SK-N-MC (cell line): ENCODE measurements around the gene CCDC102A.

Experiments
- DNase-seq: peaks from one replicate; pipeline ENCODE4 v3.0.0-alpha.2; 2011; ENCODE audit warnings: low read depth, low spot score
- H3K27ac ChIP-seq: fragments of 200-600 bp; sonication (generic); 2 replicates; pipeline ENCODE4 v1.5.1; 2016; ENCODE audit warnings: mixed run types
- H3K36me3 ChIP-seq: fragments of 200-600 bp; sonication (generic); 2 replicates; pipeline ENCODE4 v1.6.1; 2017; ENCODE audit warnings: antibody characterized with exemption, low read length, mixed read lengths; ENCODE audit not compliant: insufficient read depth
- H3K4me3 ChIP-seq: fragments of 200-600 bp; sonication (generic); 2 replicates; pipeline ENCODE4 v1.5.1; 2016
- H3K9ac ChIP-seq: fragments of 200-600 bp; sonication (generic); 2 replicates; pipeline ENCODE4 v1.8.0; 2017; ENCODE audit warnings: mixed run types, mixed read lengths; ENCODE audit not compliant: insufficient read length
- H3K9me3 ChIP-seq: fragments of 200-600 bp; sonication (generic); 2 replicates; pipeline ENCODE4 v1.6.1; 2017; ENCODE audit warnings: low read depth, mild to moderate bottlenecking, antibody characterized with exemption, low read length, moderate library complexity, mixed read lengths
- EZH2 ChIP-seq: fragments of 200-600 bp; sonication (generic); IDR thresholded peaks from one replicate; pipeline ENCODE4 v1.6.1; 2017; ENCODE audit warnings: antibody characterized with exemption
- FOXP2 ChIP-seq: optimal IDR thresholded peaks from 2 replicates; pipeline ENCODE3; 2011; ENCODE audit warnings: mild to moderate bottlenecking, moderate library complexity; ENCODE audit not compliant: insufficient read depth; ENCODE audit errors: extremely low read length, control extremely low read depth
- POLR2AphosphoS5 ChIP-seq: IDR thresholded peaks from 2 replicates; pipeline ENCODE4 v1.6.1; 2012; ENCODE audit warnings: mild to moderate bottlenecking, low read depth, low read length, borderline replicate concordance

CCDC102A gene

DNA sequence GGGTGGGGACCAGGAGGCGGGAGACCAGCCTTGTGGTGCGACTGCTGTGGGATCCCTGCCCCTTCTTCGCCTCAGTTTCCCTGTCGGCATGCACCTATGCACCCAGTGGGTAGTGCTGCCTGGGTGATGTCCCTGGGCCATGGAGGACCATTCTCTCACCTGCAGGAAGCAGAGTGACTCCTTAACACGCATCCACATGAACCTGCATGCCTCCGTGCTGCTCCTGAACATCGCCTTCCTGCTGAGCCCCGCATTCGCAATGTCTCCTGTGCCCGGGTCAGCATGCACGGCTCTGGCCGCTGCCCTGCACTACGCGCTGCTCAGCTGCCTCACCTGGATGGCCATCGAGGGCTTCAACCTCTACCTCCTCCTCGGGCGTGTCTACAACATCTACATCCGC is 31.3 kb upstream of the CCDC102A start:
- H3K9me3 ChIP-seq = no peaks in the 10 kb centered on the region
- TF ChIP-seq POLR2AphosphoS5 = no peak
- TF ChIP-seq EZH2 = no peak
- no peak for TF ChIP-seq FOXP2

DNA sequence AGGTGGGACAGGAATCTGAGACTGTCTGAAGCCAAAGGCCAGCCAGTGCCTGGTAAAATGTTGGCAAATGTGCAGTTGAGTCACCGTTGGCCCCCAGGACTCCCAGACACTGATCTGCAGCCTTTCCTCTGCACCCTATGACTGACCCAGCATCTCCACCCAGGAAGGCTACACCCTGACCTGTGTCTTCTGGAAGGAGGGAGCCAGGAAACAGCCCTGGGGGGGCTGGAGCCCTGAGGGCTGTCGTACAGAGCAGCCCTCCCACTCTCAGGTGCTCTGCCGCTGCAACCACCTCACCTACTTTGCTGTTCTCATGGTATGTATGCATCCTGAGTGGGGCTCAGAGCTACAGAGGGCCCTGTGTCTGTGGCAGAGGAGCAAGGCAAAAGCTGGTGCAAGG is 30.1 kb upstream of the CCDC102A start:
- H3K4me3 ChIP-seq = no peak overlapping the region
- TF ChIP-seq POLR2AphosphoS5 (no peak), EZH2 (no peak), FOXP2 (no peak)
- H3K27ac ChIP-seq = no peak overlapping the region
- H3K36me3 ChIP-seq = no peaks in the 10 kb centered on the region
- DNase-seq = no peak
- H3K9ac ChIP-seq = no peak overlapping the region
- H3K9me3 ChIP-seq = no peaks in the 10 kb centered on the region

More for the DNA sequence above, 31.3 kb upstream of the CCDC102A start:
- Histone ChIP-seq H3K9ac (no peak overlapping the region), H3K36me3 (no peaks in the 10 kb centered on the region), H3K27ac (no peak overlapping the region), H3K4me3 (no peak overlapping the region)
- no peak for DNase-seq

DNA sequence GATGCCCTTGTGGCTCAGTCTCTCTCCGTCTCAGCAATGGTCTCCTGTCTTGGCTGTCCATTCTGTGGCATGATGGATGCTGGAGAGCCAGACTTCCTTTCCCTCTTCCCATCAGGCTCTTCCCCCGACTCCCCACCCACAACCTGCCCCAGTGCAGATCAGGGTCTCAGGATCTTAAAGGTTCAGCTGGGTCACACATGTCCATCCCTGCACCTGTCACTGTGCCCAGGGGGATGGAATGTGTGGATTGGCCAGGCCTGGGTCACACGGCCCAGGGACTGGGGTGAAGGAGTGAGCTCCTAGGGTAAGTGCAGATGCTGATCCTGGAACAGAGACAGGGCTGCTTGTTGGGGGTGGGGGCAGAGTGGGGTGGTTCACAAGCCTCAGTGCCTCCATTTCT is 29.1 kb upstream of the CCDC102A start:
- H3K27ac ChIP-seq = no peak overlapping the region
- no peak overlapping the region for H3K4me3 ChIP-seq
- TF ChIP-seq EZH2 (no peak), FOXP2 (no peak), POLR2AphosphoS5 (no peak)
- H3K36me3 ChIP-seq = no peaks in the 10 kb centered on the region
- no peak for DNase-seq
- no peak overlapping the region for H3K9ac ChIP-seq
- H3K9me3 ChIP-seq = no peaks in the 10 kb centered on the region

DNA sequence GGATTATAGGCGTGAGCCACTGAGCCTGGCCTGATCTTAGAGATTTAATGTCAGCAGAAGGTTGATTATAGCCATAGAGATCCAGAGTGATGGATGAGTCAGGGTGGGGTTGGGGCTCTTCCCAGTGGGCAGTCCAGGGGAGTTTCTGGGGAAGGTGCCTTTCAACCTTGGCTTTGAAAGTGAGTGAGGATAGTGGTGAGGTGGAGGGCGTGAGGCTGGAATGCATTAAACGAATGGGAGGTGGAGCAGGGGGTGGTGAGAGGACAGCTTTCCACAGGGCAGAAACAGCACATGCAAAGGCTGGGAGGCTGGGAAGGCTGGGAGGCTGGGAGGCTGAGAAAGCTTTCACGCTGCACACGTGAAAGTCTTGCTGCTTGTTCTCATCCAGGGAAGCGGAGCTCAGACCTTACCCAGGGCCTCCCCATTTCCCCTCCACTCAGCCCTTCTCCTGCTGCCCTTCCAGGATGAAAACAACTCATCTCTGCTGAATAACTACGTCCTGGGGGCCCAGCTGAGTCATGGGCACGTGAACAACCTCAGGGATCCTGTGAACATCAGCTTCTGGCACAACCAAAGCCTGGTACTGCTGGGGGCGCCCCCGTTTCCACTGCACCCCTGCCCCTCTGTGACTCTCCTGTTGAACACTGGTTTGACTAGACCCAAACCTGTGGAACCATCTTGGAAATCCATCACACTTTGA is 28.4 kb upstream of the CCDC102A start:
- H3K27ac ChIP-seq = no peak overlapping the region
- no peak for DNase-seq

DNA sequence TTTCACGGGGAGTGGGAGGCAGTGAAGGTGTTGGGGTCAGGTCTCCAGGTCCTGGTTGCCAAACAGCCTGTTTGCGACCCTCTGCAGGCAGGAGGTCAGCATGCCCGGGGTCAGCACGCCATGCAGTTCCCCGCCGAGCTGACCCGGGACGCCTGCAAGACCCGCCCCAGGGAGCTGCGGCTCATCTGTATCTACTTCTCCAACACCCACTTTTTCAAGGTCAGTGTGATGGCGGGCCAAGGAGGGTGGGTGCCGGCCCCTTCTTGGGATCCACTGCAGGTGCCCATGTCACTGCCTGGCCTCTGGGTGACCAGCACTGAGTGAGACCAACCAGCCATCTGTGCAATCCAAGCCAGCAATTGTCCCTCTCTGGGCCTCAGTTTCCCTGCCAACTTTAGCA is 27.4 kb upstream of the CCDC102A start:
- H3K36me3 ChIP-seq = no peaks in the 10 kb centered on the region
- no peak for DNase-seq
- no peaks in the 10 kb centered on the region for H3K9me3 ChIP-seq
- TF ChIP-seq EZH2 (no peak), FOXP2 (no peak), POLR2AphosphoS5 (no peak)
- H3K9ac ChIP-seq = no peak overlapping the region
- no peak overlapping the region for H3K27ac ChIP-seq
- H3K4me3 ChIP-seq = no peak overlapping the region

More for the DNA sequence above, 28.4 kb upstream of the CCDC102A start:
- H3K36me3 ChIP-seq = no peaks in the 10 kb centered on the region
- H3K9ac ChIP-seq = no peak overlapping the region
- TF ChIP-seq FOXP2 = no peak
- TF ChIP-seq POLR2AphosphoS5 = no peak
- no peak for TF ChIP-seq EZH2
- H3K4me3 ChIP-seq = no peak overlapping the region
- no peaks in the 10 kb centered on the region for H3K9me3 ChIP-seq

DNA sequence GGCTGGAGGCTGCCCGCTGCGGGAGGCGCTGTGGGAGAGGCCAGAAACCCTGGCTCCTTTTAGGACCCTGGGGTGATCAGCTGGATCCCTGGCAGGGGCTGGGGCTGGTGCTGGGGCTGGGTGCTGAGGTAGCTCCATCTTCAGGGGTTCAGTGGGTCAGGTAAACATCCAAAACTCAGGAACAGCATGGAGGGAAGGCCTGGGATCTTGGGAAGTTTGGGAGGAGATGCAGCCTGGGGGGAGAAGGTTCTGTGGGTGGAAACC is 27.0 kb upstream of the CCDC102A start:
- DNase-seq = no peak
- H3K36me3 ChIP-seq = no peaks in the 10 kb centered on the region
- TF ChIP-seq POLR2AphosphoS5 (no peak), EZH2 (no peak), FOXP2 (no peak)
- H3K27ac ChIP-seq = no peak overlapping the region
- no peaks in the 10 kb centered on the region for H3K9me3 ChIP-seq
- no peak overlapping the region for H3K9ac ChIP-seq
- H3K4me3 ChIP-seq = no peak overlapping the region

DNA sequence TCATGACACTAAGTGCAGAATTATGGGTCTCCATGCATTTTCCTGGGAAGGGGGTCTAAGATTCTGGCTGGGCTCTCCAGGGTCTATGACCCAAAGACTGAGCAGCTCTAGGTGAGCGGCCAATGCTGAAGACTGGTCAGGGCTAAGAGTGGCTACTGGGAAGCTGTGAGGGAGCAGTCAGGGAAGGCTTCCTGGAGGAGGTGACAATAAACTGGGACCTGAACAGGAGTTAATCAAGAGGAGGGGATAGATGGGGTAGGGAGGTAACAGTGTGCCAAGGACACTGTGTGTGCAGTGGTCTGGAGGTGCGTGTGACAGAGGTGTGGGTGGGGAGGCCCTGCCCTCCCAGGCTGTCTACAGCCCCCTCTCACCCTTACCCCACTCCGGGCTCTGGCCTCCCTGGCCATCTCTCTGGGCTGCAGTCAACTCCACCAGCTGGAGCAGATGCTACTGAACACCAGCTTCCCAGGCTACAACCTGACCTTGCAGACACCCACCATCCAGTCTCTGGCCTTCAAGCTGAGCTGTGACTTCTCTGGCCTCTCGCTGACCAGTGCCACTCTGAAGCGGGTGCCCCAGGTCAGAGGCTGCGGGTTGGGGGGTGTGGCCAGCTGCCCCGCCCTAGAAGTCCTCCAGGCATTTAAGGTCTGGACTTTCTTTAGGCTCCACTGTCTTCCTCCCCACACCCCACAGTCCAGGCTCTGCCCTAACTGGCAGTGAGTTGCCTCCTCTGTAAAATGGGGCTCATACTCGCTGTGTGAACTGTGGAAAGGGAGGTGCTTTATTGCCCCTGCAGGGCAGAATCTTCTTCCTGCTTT is 26.5 kb upstream of the CCDC102A start:
- H3K4me3 ChIP-seq = no peak overlapping the region
- H3K36me3 ChIP-seq = no peaks in the 10 kb centered on the region
- H3K9me3 ChIP-seq = no peaks in the 10 kb centered on the region
- no peak overlapping the region for H3K27ac ChIP-seq
- no peak overlapping the region for H3K9ac ChIP-seq
- TF ChIP-seq POLR2AphosphoS5 (no peak), FOXP2 (no peak), EZH2 (no peak)
- no peak for DNase-seq

DNA sequence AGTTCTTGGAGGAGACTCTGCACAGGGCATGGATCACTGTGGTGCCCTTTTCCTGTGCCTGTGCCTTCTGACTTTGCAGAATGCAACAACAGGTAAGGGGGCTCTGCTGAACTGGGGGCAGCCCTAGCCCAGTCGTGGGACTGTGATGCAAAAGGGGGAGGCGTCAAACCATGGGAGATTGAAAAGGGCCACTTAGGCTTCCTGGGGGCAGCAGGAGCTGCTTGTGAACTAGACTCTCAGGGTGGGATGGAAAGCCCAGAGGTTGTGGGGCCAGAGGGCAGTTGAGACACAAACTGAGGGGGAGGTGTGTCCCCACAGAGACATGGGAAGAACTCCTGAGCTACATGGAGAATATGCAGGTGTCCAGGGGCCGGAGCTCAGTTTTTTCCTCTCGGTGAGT is 25.7 kb upstream of the CCDC102A start:
- no peak overlapping the region for H3K4me3 ChIP-seq
- DNase-seq = no peak
- H3K27ac ChIP-seq = no peak overlapping the region
- no peak for TF ChIP-seq FOXP2
- TF ChIP-seq POLR2AphosphoS5 = no peak
- no peak for TF ChIP-seq EZH2
- H3K9me3 ChIP-seq = no peaks in the 10 kb centered on the region
- H3K9ac ChIP-seq = no peak overlapping the region
- no peaks in the 10 kb centered on the region for H3K36me3 ChIP-seq
